Mesodermal cell (in vitro differentiated cells): ENCODE results near the gene NAV2.
"Not testable (repeated sequence)": the region's sequence is repeated elsewhere in the genome, so short reads cannot be mapped to it uniquely, and the experiment has no call there.

Experiments
- H3K27ac ChIP-seq: 2 replicates; pipeline ENCODE4 v1.7.0; 2013; ENCODE audit warnings: mild to moderate bottlenecking, low read depth, low read length, moderate library complexity; ENCODE audit not compliant: severe bottlenecking
- H3K36me3 ChIP-seq: 2 replicates; pipeline ENCODE4 v1.7.1; 2013; ENCODE audit warnings: mild to moderate bottlenecking, low read length, moderate library complexity; ENCODE audit not compliant: control insufficient read depth, insufficient read depth
- H3K4me1 ChIP-seq: one replicate; pipeline ENCODE4 v1.7.1; 2013; ENCODE audit warnings: mild to moderate bottlenecking, low read length; ENCODE audit not compliant: insufficient read depth, control insufficient read depth, poor library complexity, severe bottlenecking
- H3K4me3 ChIP-seq: 2 replicates; pipeline ENCODE4 v1.7.0; 2013; ENCODE audit warnings: low read length, control low read depth, mild to moderate bottlenecking; ENCODE audit not compliant: insufficient read depth, poor library complexity, severe bottlenecking; ENCODE audit errors: extremely low read depth
- H3K9me3 ChIP-seq: 2 replicates; pipeline ENCODE4 v1.7.1; 2013; ENCODE audit warnings: mild to moderate bottlenecking, low read length, moderate library complexity; ENCODE audit not compliant: control insufficient read depth
- WGBS, 2 experiments: methylation state at CpG; one replicate each; pipeline ENCODE4 v1.1.5; 2013; ENCODE audit warnings: missing lambda C conversion rate in 2 of 2; ENCODE audit not compliant: insufficient coverage in 2 of 2; 5-methylcytosine and 5-hydroxymethylcytosine counted together

NAV2 gene

GRCh38 chr11:20066013-20066782 is 353.6 kb downstream of the NAV2 start:
- Histone ChIP-seq H3K36me3 (peaks cover 50% of the 10 kb centered on the region), H3K4me1 (no peaks in the 10 kb centered on the region), H3K27ac (no peak overlapping the region), H3K9me3 (no peaks in the 10 kb centered on the region), H3K4me3 (no peak overlapping the region)
- WGBS, 2 experiments: 90 to 91% methylated on average over 2 to 4 of the region's 5 CpGs

- 100% methylated on average over 1 of the region's 3 CpGs for WGBS, 2 experiments
- Histone ChIP-seq H3K4me3 (no peak overlapping the region), H3K36me3 (peaks cover 52% of the 10 kb centered on the region), H3K4me1 (no peaks in the 10 kb centered on the region), H3K9me3 (no peaks in the 10 kb centered on the region), H3K27ac (no peak overlapping the region)
These were observed 354.1 kb downstream of the NAV2 start for GRCh38 chr11:20066783-20067156.

- no peaks in the 10 kb centered on the region for H3K4me1 ChIP-seq
- no CpG with 5 or more reads among the region's 2 CpGs for WGBS, 2 experiments
- H3K4me3 ChIP-seq: no peak overlapping the region
- H3K9me3 ChIP-seq: no peaks in the 10 kb centered on the region
- H3K27ac ChIP-seq: no peak overlapping the region
- peaks cover 48% of the 10 kb centered on the region for H3K36me3 ChIP-seq
These were observed 355.0 kb downstream of the NAV2 start for GRCh38 chr11:20067665-20068064.

DNA sequence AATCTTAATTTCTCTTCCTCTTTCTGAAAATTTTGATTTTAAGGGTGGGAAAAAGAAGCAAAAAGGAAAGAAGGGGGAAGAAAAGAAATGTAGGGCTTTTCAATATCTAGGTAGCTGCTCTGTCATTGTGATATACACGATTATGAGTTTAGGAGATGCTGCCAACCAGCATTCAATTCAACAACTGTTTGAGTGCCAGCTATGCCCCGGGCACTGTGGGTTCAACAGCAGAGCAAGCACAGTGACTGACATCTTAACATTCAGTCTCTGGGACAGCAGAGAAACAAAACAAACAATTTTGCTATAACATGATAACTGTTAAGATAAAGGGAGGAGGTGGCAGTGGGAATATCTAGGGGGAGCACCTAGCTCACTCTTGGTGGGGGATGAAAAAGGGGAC is 356.1 kb downstream of the NAV2 start:
- H3K36me3 ChIP-seq: peaks cover 42% of the 10 kb centered on the region
- WGBS, 2 experiments: 100% methylated on average over 1 to 2 of the region's 2 CpGs
- H3K27ac ChIP-seq: no peak overlapping the region
- no peak overlapping the region for H3K4me3 ChIP-seq
- no peaks in the 10 kb centered on the region for H3K4me1 ChIP-seq
- no peaks in the 10 kb centered on the region for H3K9me3 ChIP-seq

DNA sequence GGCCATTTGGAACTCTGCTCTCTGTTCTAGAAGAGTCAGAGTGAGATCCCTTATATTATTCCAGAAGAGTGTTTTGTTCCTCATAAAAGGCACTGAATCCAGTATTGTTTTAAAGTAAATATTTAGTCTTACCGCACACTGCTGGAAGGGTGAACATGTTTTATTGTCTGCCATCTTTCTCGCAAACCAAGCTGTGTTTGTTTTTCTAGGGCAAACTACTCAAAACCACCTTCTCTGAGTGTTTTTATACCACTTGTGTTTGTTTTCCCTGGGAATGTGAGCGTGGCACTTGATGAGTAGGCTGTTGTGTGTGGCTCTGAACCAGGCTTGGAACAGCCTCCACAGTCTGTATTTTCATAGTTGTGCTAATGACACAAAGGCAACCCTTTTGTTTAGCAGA is 357.8 kb downstream of the NAV2 start:
- H3K4me1 ChIP-seq: no peaks in the 10 kb centered on the region
- H3K4me3 ChIP-seq: no peak overlapping the region
- H3K36me3 ChIP-seq: peaks cover 41% of the 10 kb centered on the region
- no peaks in the 10 kb centered on the region for H3K9me3 ChIP-seq
- no peak overlapping the region for H3K27ac ChIP-seq
- WGBS, 2 experiments: 89 to 100% methylated on average over 1 to 3 of the region's 3 CpGs

DNA sequence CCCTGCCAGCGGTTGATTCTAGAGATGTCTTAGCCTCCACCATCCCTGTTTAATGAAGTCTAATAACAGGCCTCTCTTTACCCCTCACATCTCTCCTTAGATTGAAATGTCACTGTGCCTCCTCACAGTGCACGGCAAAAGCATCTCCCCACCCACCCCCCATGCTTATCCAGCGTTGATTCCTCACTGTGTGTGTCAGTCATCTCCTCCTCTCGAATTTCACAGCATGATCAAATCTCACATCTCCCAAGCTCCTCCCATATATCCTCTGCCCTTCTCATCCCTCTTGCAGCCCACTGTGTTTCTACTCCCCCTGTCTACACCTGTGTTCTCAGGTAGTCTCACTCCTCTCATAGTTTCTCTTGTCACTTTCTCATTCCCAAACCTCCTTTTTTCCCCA is 363.0 kb downstream of the NAV2 start:
- 87 to 92% methylated on average over 4 of the region's 4 CpGs for WGBS, 2 experiments
- no peaks in the 10 kb centered on the region for H3K9me3 ChIP-seq
- H3K27ac ChIP-seq: no peak overlapping the region
- H3K4me3 ChIP-seq: no peak overlapping the region
- H3K4me1 ChIP-seq: no peaks in the 10 kb centered on the region
- peaks cover 64% of the 10 kb centered on the region for H3K36me3 ChIP-seq

DNA sequence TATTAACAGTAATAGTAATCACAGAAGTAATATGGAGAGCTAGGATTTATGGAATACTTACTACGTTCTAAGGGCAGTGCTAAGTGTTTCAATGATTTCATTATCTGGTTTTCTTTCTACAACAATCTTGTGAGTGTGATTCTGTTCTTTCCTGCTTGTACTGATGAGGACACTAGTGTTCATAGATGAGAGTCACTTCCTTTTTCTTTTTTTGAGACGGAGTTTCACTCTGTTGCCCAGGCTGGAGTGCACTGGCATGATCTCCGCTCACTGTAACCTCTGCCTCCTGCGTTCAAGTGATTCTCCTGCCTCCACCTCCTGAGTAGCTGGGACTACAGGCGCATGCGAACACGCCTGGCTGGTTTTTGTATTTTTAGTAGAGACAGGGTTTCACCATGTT is 366.2 kb downstream of the NAV2 start:
- peaks cover 82% of the 10 kb centered on the region for H3K36me3 ChIP-seq
- H3K9me3 ChIP-seq: no peaks in the 10 kb centered on the region
- H3K4me1 ChIP-seq: no peaks in the 10 kb centered on the region
- WGBS, 2 experiments: 82 to 92% methylated on average over 5 to 6 of the region's 7 CpGs
- no peak overlapping the region for H3K4me3 ChIP-seq
- no peak overlapping the region for H3K27ac ChIP-seq

DNA sequence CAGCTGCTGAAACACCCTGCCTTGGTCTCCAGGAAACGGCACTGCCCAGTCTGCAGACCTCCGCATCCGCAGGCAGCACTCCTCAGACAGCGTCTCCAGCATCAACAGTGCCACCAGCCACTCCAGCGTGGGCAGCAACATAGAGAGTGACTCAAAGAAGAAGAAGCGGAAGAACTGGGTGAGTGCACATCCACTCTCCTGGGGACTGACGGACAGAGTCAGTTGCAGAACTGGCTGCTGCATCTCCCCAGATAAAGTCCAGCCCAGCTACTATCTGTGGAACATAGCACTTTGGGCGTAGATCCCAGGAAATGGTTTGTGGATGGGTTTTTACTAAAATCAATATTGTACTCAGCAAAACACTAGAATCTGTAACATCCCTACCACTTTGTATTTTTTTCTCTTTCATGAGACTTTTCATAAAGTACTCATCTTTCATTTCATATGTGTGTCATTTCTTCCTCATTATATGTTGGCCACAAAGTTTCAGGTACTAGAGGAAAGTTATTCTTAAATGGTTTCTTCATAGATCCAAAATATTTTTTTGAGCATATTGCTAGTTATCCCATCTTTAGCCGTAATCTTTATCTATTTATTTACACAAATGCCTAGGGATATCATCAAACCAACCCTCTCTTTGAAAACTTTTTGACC is 367.5 kb downstream of the NAV2 start:
- H3K36me3 ChIP-seq: peaks cover 84% of the 10 kb centered on the region
- 69 to 70% methylated on average over 4 to 5 of the region's 9 CpGs for WGBS, 2 experiments

GRCh38 chr11:20081336-20081735 is 368.7 kb downstream of the NAV2 start:
- H3K36me3 ChIP-seq: peaks cover 84% of the 10 kb centered on the region
- no peaks in the 10 kb centered on the region for H3K9me3 ChIP-seq
- 81 to 92% methylated on average over 4 of the region's 4 CpGs for WGBS, 2 experiments

More for the DNA sequence above, 367.5 kb downstream of the NAV2 start:
- H3K4me3 ChIP-seq: no peak overlapping the region
- no peaks in the 10 kb centered on the region for H3K9me3 ChIP-seq
- no peaks in the 10 kb centered on the region for H3K4me1 ChIP-seq
- H3K27ac ChIP-seq: no peak overlapping the region

GRCh38 chr11:20083877-20084276 is 371.2 kb downstream of the NAV2 start:
- H3K27ac ChIP-seq, H3K9me3 ChIP-seq, H3K4me1 ChIP-seq, H3K4me3 ChIP-seq: not testable (repeated sequence)
- 88 to 96% methylated on average over 2 of the region's 3 CpGs for WGBS, 2 experiments
- H3K36me3 ChIP-seq: peaks cover 84% of the 10 kb centered on the region

More at GRCh38 chr11:20081336-20081735, 368.7 kb downstream of the NAV2 start:
- H3K27ac ChIP-seq: no peak overlapping the region
- H3K4me1 ChIP-seq: no peaks in the 10 kb centered on the region
- no peak overlapping the region for H3K4me3 ChIP-seq
